Mammary microvascular endothelial cell (primary cell): ENCODE data around the gene RUSC1. TPM values are rescaled to one million over a fixed set of nuclear protein-coding genes. Genes with fewer than 3 reads are reported as not detected.

ENCODE experiments used
- total RNA-seq: library from RNA; depleted of rRNA; stranded (reverse); fragments of >200 nt; gene quantifications from 2 replicates; pipeline ENCODE4 v1.2.3, GENCODE V29; 2015

The RUSC1 gene
- 33.0 and 39.0 TPM in 2 replicates for total RNA-seq

GRCh38 chr1:155320661-155321617 lies at the start of gene RUSC1:
TSS of gene RUSC1 (plus strand) at chr1:155320894. CDS start at chr1:155321774, 880 bp downstream.

GRCh38 chr1:155273343-155274245 lies 47.1 kb upstream of the RUSC1 start, which contains the start of gene CLK2:
TSS of gene CLK2 (minus strand) at chr1:155273504. CDS start at chr1:155270977, 2,527 bp downstream.

GRCh38 chr1:155277070-155277901 lies 43.4 kb upstream of the RUSC1 start, which contains the start of gene HCN3:
TSS of gene HCN3 (plus strand) at chr1:155277463. CDS start at chr1:155277591, 128 bp downstream.

GRCh38 chr1:155301342-155301841 lies 19.3 kb upstream of the RUSC1 start, which contains the start of gene PKLR:
TSS of gene PKLR (minus strand) at chr1:155301438. CDS start at chr1:155301395, 43 bp downstream.

GRCh38 chr1:155308493-155309422 lies 11.9 kb upstream of the RUSC1 start, which contains the start of gene FDPS:
TSS of gene FDPS (plus strand) at chr1:155308866. CDS start at chr1:155309790, 924 bp downstream.

Other genes starting within 250 kb of the RUSC1 start
- 0.64 and 0.80 TPM in 2 replicates for gene EFNA3, start 242.1 kb upstream of the RUSC1 start, total RNA-seq
- gene EFNA1, start 193.0 kb upstream of the RUSC1 start, total RNA-seq = 30.8 and 33.2 TPM in 2 replicates
- gene SLC50A1, start 185.0 kb upstream of the RUSC1 start, total RNA-seq = 35.6 and 39.2 TPM in 2 replicates
- gene DPM3, start 180.4 kb upstream of the RUSC1 start, total RNA-seq = 98.3 and 118 TPM in 2 replicates
- 160 and 168 TPM in 2 replicates for gene KRTCAP2, start 147.6 kb upstream of the RUSC1 start, total RNA-seq
- gene TRIM46, start 147.0 kb upstream of the RUSC1 start, total RNA-seq = 1.4 and 2.7 TPM in 2 replicates
- gene THBS3, start 113.0 kb upstream of the RUSC1 start, total RNA-seq = 2.7 and 4.0 TPM in 2 replicates
- gene MTX1, start 112.2 kb upstream of the RUSC1 start, total RNA-seq = 74.1 and 76.9 TPM in 2 replicates
- gene ENTREP3, start 65.4 kb upstream of the RUSC1 start, total RNA-seq = 15.2 and 15.3 TPM in 2 replicates
- 111 and 127 TPM in 2 replicates for gene SCAMP3, start 58.5 kb upstream of the RUSC1 start, total RNA-seq
- 13.1 and 15.4 TPM in 2 replicates for gene CLK2, start 47.4 kb upstream of the RUSC1 start, total RNA-seq
- 0.20 TPM in 2 replicates for gene HCN3, start 43.4 kb upstream of the RUSC1 start, total RNA-seq
- gene PKLR, start 19.5 kb upstream of the RUSC1 start, total RNA-seq = not detected in 2 replicates
- 469 and 476 TPM in 2 replicates for gene FDPS, start 12.0 kb upstream of the RUSC1 start, total RNA-seq
- 9.5 and 11.5 TPM in 2 replicates for gene ASH1L, start 241.9 kb downstream of the RUSC1 start, total RNA-seq